ACHN (cell line): ENCODE data around the gene MBTPS2.
"Not testable (repeated sequence)": the region's sequence is repeated elsewhere in the genome, so short reads cannot be mapped to it uniquely, and the experiment has no call there.

Experiments
- DNase-seq: peaks from one replicate; pipeline ENCODE4 v3.0.0-alpha.2; 2015
- in situ Hi-C: cut with HindIII; loops from 2 replicates; pipeline ENCODE4 v1.10.0; 2017; ENCODE audit warnings: low sequenced_read_pairs, low pct_ligation_motif_present, low pct_unique_long_range_greater_than_20kb

MBTPS2 gene

GRCh38 chrX:21847342-21847741, 7.9 kb downstream of the MBTPS2 start:
- DNase-seq, result no peak
- in situ Hi-C loops, result no loop called here

- DNase-seq, result no peak
- in situ Hi-C loops, result no loop called here
Observed at GRCh38 chrX:21853578-21853977, 14.2 kb downstream of the MBTPS2 start.

- in situ Hi-C loops, result no loop called here
- DNase-seq, result no peak
Observed at GRCh38 chrX:21855937-21856415, 16.6 kb downstream of the MBTPS2 start, which contains the start of gene YY2. Gene YY2 (plus strand): TSS chrX:21855987. CDS start chrX:21856485, 498 bp downstream.

- no peak for DNase-seq
- in situ Hi-C loops, result no loop called here
Observed at GRCh38 chrX:21856504-21856903, 17.1 kb downstream of the MBTPS2 start.

- in situ Hi-C loops, result no loop called here
- no peak for DNase-seq
Observed at GRCh38 chrX:21863241-21863640, 23.8 kb downstream of the MBTPS2 start.

GRCh38 chrX:21865436-21865835, 26.0 kb downstream of the MBTPS2 start:
- in situ Hi-C loops, result no loop called here
- DNase-seq, result no peak

GRCh38 chrX:21870494-21870893, 31.1 kb downstream of the MBTPS2 start:
- DNase-seq, result no peak
- in situ Hi-C loops, result no loop called here

GRCh38 chrX:21873063-21873775, 33.8 kb downstream of the MBTPS2 start:
- in situ Hi-C loops, result no loop called here
- no peak for DNase-seq

- DNase-seq, in situ Hi-C loops: not testable (repeated sequence)
Observed at GRCh38 chrX:21874182-21874581, 34.8 kb downstream of the MBTPS2 start.

GRCh38 chrX:21875013-21875412, 35.6 kb downstream of the MBTPS2 start:
- no peak for DNase-seq
- in situ Hi-C loops, result no loop called here

- DNase-seq, result no peak
- in situ Hi-C loops, result no loop called here
Observed at GRCh38 chrX:21881881-21882574, 42.6 kb downstream of the MBTPS2 start.

GRCh38 chrX:21883258-21883657, 43.8 kb downstream of the MBTPS2 start:
- in situ Hi-C loops, result no loop called here

GRCh38 chrX:21885568-21885967, 46.2 kb downstream of the MBTPS2 start:
- no peak for DNase-seq
- in situ Hi-C loops, result no loop called here

More at GRCh38 chrX:21883258-21883657, 43.8 kb downstream of the MBTPS2 start:
- DNase-seq, result no peak

- DNase-seq, result no peak
- in situ Hi-C loops, result no loop called here
Observed at GRCh38 chrX:21905313-21905712, 65.9 kb downstream of the MBTPS2 start.

GRCh38 chrX:21905953-21906352, 66.5 kb downstream of the MBTPS2 start:
- no peak for DNase-seq
- in situ Hi-C loops, result no loop called here

GRCh38 chrX:21907260-21907659, 67.8 kb downstream of the MBTPS2 start:
- no peak for DNase-seq
- in situ Hi-C loops, result no loop called here

- no peak for DNase-seq
- in situ Hi-C loops, result no loop called here
Observed at GRCh38 chrX:21911481-21911880, 72.1 kb downstream of the MBTPS2 start.

GRCh38 chrX:21912220-21912619, 72.8 kb downstream of the MBTPS2 start:
- DNase-seq, result no peak
- in situ Hi-C loops, result no loop called here

- in situ Hi-C loops, result no loop called here
- DNase-seq, result no peak
Observed at GRCh38 chrX:21912989-21913388, 73.6 kb downstream of the MBTPS2 start.

- in situ Hi-C loops, result no loop called here
- DNase-seq, result no peak
Observed at GRCh38 chrX:21926116-21926515, 86.7 kb downstream of the MBTPS2 start.
